ENCODE measurements around the gene HTR1B. TPM values are rescaled to one million over a fixed set of nuclear protein-coding genes. Genes with fewer than 3 reads are reported as not detected.

Gene HTR1B
- total RNA-seq, 1 experiment from 2014 or later, result 0.74 TPM

GRCh38 chr6:77463308-77463860 lies at the start of gene HTR1B (continued):
- no peak for TF ChIP-seq CBX3 (IDR thresholded peaks at IDR 0.05; ENCODE audit: low read depth)
- no peak for TF ChIP-seq YY1 (IDR thresholded peaks at IDR 0.05; ENCODE audit: extremely low read depth, insufficient replicate concordance, low read depth, low read length)
- TF ChIP-seq JUND (IDR thresholded peaks at IDR 0.05), result no peak

GRCh38 chr6:77512554-77512953 lies 49.3 kb upstream of the HTR1B start:
- BruUV-seq (replicated peaks), result no TSS peak
- Histone ChIP-seq H4K20me1 (ENCODE audit: insufficient read depth) (no peaks in the 10 kb centered on the region), H3K9me3 (ENCODE audit: control insufficient read depth in 1 of 2, insufficient read depth in 1 of 2, low read depth in 1 of 2, low read length in 2 of 2) (peaks cover 0 to 14% of the 10 kb centered on the region in 2 experiments; a peak in 1 of 4 replicates), H3K4me1 (ENCODE audit: control insufficient read depth in 1 of 2, insufficient read depth in 2 of 2, low read length in 2 of 2) (no peaks in the 10 kb centered on the region), H3K36me3 (ENCODE audit: control insufficient read depth in 1 of 2, insufficient read depth in 2 of 2, low read length in 2 of 2) (no peaks in the 10 kb centered on the region), H3K9ac (ENCODE audit: low read length) (no peak overlapping the region), H3K79me2 (ENCODE audit: insufficient read depth, low read length) (no peaks in the 10 kb centered on the region), H3K4me3 (replicated peaks in 1 of 2; ENCODE audit: low read depth in 1 of 2, low read length in 2 of 2) (no peak overlapping the region), H3K4me2 (ENCODE audit: low read length) (no peak overlapping the region), H3K27ac (ENCODE audit: low read depth, low read length) (no peak overlapping the region), H2AFZ (ENCODE audit: low read depth, low read length, poor library complexity, severe bottlenecking) (no peak overlapping the region), H3K27me3 (ENCODE audit: insufficient read depth, low read length) (no peaks in the 10 kb centered on the region), H3K9me2 (ENCODE audit: insufficient read depth) (no peaks in the 10 kb centered on the region)
- ChIA-PET POLR2A (no interaction called here), RAD21 (ENCODE audit: low non-redundant PET in 1 of 2, low total read pairs in 2 of 2, uncharacterized antibody in 2 of 2, unreplicated experiment in 2 of 2) (no interaction called here), CTCF (no interaction called here)
- ATAC-seq, result no peak
- intact Hi-C loops (cut with micrococcal nuclease), result no loop called here
- TF ChIP-seq POLR2AphosphoS5 (IDR thresholded peaks at IDR 0.05; ENCODE audit: low read depth, low read length) (no peak), SIN3A (IDR thresholded peaks at IDR 0.05; ENCODE audit: low read depth) (no peak), REST (IDR thresholded peaks at IDR 0.05; ENCODE audit: low read depth) (no peak), FOSL1 (IDR thresholded peaks at IDR 0.05; ENCODE audit: low read depth) (no peak), RAD21 (IDR thresholded peaks at IDR 0.05; ENCODE audit: low read depth) (no peak), EGR1 (IDR thresholded peaks at IDR 0.05; ENCODE audit: low read depth) (no peak), SRF (IDR thresholded peaks at IDR 0.05; ENCODE audit: low read depth) (no peak), ZNF274 (IDR thresholded peaks at IDR 0.05; ENCODE audit: low read depth, low read length) (no peak), ZFX (IDR thresholded peaks at IDR 0.05) (no peak), ZBTB33 (IDR thresholded peaks at IDR 0.05; ENCODE audit: extremely low read depth, insufficient replicate concordance, low read length) (no peak), CBX3 (IDR thresholded peaks at IDR 0.05; ENCODE audit: low read depth) (no peak), SP1 (IDR thresholded peaks at IDR 0.05; ENCODE audit: low read depth) (no peak), TCF7L2 (IDR thresholded peaks at IDR 0.05; ENCODE audit: borderline replicate concordance, extremely low read depth, insufficient read depth, insufficient read length) (no peak), YY1 (IDR thresholded peaks at IDR 0.05; ENCODE audit: extremely low read depth, insufficient replicate concordance, low read depth, low read length) (no peak), ELF1 (IDR thresholded peaks at IDR 0.05; ENCODE audit: borderline replicate concordance, low read depth) (no peak)
- TF ChIP-seq, protein P1, sequence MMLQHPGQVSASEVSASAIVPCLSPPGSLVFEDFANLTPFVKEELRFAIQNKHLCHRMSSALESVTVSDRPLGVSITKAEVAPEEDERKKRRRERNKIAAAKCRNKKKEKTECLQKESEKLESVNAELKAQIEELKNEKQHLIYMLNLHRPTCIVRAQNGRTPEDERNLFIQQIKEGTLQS (IDR thresholded peaks at IDR 0.05), result no peak
- no peak for DNase-seq (ENCODE audit: low read depth, low spot score)
